ENCODE measurements around the gene HIC1.

The HIC1 gene

DNA sequence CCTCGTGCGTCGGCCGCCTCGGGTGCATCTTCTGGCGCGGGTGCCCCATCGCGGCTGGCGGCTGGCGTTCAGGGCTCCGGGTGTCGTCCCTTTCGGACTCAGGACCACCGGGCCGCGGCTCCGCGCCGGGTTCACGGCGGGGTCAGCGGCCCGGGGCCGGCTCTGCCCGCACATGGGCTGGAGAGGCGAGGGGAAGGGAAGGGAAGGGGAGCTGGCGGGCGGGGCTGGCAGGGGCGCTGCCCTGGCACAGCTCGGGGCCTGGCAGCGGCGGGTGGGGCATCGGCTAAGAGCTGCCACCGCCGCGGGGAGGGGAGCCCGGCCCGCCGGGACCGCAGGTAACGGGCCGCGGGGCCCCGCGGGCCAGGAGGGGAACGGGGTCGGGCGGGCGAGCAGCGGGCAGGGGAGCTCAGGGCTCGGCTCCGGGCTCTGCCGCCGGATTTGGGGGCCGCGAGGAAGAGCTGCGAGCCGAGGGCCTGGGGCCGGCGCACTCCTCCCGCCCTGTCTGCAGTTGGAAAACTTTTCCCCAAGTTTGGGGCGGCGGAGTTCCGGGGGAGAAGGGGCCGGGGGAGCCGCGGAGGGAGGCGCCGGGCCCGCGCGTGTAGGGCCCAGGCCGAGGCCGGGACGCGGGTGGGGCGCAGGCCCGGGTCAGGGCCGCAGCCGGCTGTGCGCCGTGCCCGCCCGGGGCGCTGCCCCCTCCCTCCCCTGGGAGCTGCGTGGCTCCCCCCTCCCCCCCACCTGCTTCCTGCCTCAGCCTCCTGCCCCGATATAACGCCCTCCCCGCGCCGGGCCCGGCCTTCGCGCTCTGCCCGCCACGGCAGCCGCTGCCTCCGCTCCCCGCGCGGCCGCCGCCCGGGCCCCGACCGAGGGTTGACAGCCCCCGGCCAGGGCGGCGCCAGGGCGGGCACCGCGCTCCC lies 646 bp downstream of the HIC1 start:
- H3K4me1 ChIP-seq (ENCODE audit: control insufficient read depth, insufficient read depth, low read length, poor library complexity, severe bottlenecking): peaks cover 41% of the 10 kb centered on the region
- H3K9me3 ChIP-seq (ENCODE audit: control insufficient read depth, low read length): no peaks in the 10 kb centered on the region
- H3K36me3 ChIP-seq (ENCODE audit: control insufficient read depth, insufficient read depth, low read length): peaks cover 4% of the 10 kb centered on the region
- H3K27ac ChIP-seq (ENCODE audit: insufficient read depth, low read length, poor library complexity, severe bottlenecking): peak overlapping the region; percentile 58
- no peak for DNase-seq
- no peaks in the 10 kb centered on the region for H3K27me3 ChIP-seq (replicated peaks; ENCODE audit: control insufficient read depth, insufficient read depth, low read length, poor library complexity, severe bottlenecking)
- H3K4me3 ChIP-seq (ENCODE audit: insufficient read depth, low read depth, low read length, poor library complexity, severe bottlenecking): peak overlapping the region; percentile 60

DNA sequence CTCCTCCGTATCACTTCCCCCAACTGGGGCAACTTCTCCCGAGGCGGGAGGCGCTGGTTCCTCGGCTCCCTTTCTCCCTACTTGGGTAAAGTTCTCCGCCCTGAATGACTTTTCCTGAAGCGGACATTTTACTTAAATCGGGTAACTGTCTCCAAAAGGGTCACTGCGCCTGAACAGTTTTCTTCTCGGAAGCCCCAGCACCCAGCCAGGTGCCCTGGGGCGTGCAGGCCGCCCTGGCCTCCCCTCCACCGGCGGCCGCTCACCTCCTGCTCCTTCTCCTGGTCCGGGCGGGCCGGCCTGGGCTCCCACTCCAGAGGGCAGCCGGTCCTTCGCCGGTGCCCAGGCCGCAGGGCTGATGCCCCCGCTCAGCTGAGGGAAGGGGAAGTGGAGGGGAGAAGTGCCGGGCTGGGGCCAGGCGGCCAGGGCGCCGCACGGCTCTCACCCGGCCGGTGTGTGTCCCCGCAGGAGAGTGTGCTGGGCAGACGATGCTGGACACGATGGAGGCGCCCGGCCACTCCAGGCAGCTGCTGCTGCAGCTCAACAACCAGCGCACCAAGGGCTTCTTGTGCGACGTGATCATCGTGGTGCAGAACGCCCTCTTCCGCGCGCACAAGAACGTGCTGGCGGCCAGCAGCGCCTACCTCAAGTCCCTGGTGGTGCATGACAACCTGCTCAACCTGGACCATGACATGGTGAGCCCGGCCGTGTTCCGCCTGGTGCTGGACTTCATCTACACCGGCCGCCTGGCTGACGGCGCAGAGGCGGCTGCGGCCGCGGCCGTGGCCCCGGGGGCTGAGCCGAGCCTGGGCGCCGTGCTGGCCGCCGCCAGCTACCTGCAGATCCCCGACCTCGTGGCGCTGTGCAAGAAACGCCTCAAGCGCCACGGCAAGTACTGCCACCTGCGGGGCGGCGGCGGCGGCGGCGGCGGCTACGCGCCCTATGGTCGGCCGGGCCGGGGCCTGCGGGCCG lies 1.6 kb downstream of the HIC1 start:
- H3K4me1 ChIP-seq (ENCODE audit: control insufficient read depth, insufficient read depth, low read length, poor library complexity, severe bottlenecking): peaks cover 31% of the 10 kb centered on the region
- H3K27me3 ChIP-seq (replicated peaks; ENCODE audit: control insufficient read depth, insufficient read depth, low read length, poor library complexity, severe bottlenecking): no peaks in the 10 kb centered on the region

DNA sequence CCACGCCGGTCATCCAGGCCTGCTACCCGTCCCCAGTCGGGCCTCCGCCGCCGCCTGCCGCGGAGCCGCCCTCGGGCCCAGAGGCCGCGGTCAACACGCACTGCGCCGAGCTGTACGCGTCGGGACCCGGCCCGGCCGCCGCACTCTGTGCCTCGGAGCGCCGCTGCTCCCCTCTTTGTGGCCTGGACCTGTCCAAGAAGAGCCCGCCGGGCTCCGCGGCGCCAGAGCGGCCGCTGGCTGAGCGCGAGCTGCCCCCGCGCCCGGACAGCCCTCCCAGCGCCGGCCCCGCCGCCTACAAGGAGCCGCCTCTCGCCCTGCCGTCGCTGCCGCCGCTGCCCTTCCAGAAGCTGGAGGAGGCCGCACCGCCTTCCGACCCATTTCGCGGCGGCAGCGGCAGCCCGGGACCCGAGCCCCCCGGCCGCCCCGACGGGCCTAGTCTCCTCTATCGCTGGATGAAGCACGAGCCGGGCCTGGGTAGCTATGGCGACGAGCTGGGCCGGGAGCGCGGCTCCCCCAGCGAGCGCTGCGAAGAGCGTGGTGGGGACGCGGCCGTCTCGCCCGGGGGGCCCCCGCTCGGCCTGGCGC lies 2.4 kb downstream of the HIC1 start:
- Histone ChIP-seq H3K36me3 (ENCODE audit: control insufficient read depth, insufficient read depth, low read length) (peaks cover 18% of the 10 kb centered on the region), H3K9me3 (ENCODE audit: control insufficient read depth, low read length) (no peaks in the 10 kb centered on the region), H3K27ac (ENCODE audit: insufficient read depth, low read length, poor library complexity, severe bottlenecking) (no peak overlapping the region), H3K4me1 (ENCODE audit: control insufficient read depth, insufficient read depth, low read length, poor library complexity, severe bottlenecking) (peaks cover 29% of the 10 kb centered on the region), H3K27me3 (replicated peaks; ENCODE audit: control insufficient read depth, insufficient read depth, low read length, poor library complexity, severe bottlenecking) (no peaks in the 10 kb centered on the region), H3K4me3 (ENCODE audit: insufficient read depth, low read depth, low read length, poor library complexity, severe bottlenecking) (no peak overlapping the region)
- no peak for DNase-seq

More for the DNA sequence above, 1.6 kb downstream of the HIC1 start:
- Histone ChIP-seq H3K4me3 (ENCODE audit: insufficient read depth, low read depth, low read length, poor library complexity, severe bottlenecking) (peak overlapping the region; percentile 49), H3K36me3 (ENCODE audit: control insufficient read depth, insufficient read depth, low read length) (peaks cover 13% of the 10 kb centered on the region), H3K9me3 (ENCODE audit: control insufficient read depth, low read length) (no peaks in the 10 kb centered on the region), H3K27ac (ENCODE audit: insufficient read depth, low read length, poor library complexity, severe bottlenecking) (no peak overlapping the region)
- peak in 2 of 3 donors; percentile 33 to 34 for DNase-seq

DNA sequence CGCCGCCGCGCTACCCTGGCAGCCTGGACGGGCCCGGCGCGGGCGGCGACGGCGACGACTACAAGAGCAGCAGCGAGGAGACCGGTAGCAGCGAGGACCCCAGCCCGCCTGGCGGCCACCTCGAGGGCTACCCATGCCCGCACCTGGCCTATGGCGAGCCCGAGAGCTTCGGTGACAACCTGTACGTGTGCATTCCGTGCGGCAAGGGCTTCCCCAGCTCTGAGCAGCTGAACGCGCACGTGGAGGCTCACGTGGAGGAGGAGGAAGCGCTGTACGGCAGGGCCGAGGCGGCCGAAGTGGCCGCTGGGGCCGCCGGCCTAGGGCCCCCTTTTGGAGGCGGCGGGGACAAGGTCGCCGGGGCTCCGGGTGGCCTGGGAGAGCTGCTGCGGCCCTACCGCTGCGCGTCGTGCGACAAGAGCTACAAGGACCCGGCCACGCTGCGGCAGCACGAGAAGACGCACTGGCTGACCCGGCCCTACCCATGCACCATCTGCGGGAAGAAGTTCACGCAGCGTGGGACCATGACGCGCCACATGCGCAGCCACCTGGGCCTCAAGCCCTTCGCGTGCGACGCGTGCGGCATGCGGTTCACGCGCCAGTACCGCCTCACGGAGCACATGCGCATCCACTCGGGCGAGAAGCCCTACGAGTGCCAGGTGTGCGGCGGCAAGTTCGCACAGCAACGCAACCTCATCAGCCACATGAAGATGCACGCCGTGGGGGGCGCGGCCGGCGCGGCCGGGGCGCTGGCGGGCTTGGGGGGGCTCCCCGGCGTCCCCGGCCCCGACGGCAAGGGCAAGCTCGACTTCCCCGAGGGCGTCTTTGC lies 3.1 kb downstream of the HIC1 start:
- no peak for DNase-seq
- Histone ChIP-seq H3K9me3 (ENCODE audit: control insufficient read depth, low read length) (no peaks in the 10 kb centered on the region), H3K4me1 (ENCODE audit: control insufficient read depth, insufficient read depth, low read length, poor library complexity, severe bottlenecking) (peaks cover 27% of the 10 kb centered on the region), H3K36me3 (ENCODE audit: control insufficient read depth, insufficient read depth, low read length) (peaks cover 19% of the 10 kb centered on the region), H3K27ac (ENCODE audit: insufficient read depth, low read length, poor library complexity, severe bottlenecking) (no peak overlapping the region), H3K4me3 (ENCODE audit: insufficient read depth, low read depth, low read length, poor library complexity, severe bottlenecking) (no peak overlapping the region), H3K27me3 (replicated peaks; ENCODE audit: control insufficient read depth, insufficient read depth, low read length, poor library complexity, severe bottlenecking) (no peaks in the 10 kb centered on the region)

DNA sequence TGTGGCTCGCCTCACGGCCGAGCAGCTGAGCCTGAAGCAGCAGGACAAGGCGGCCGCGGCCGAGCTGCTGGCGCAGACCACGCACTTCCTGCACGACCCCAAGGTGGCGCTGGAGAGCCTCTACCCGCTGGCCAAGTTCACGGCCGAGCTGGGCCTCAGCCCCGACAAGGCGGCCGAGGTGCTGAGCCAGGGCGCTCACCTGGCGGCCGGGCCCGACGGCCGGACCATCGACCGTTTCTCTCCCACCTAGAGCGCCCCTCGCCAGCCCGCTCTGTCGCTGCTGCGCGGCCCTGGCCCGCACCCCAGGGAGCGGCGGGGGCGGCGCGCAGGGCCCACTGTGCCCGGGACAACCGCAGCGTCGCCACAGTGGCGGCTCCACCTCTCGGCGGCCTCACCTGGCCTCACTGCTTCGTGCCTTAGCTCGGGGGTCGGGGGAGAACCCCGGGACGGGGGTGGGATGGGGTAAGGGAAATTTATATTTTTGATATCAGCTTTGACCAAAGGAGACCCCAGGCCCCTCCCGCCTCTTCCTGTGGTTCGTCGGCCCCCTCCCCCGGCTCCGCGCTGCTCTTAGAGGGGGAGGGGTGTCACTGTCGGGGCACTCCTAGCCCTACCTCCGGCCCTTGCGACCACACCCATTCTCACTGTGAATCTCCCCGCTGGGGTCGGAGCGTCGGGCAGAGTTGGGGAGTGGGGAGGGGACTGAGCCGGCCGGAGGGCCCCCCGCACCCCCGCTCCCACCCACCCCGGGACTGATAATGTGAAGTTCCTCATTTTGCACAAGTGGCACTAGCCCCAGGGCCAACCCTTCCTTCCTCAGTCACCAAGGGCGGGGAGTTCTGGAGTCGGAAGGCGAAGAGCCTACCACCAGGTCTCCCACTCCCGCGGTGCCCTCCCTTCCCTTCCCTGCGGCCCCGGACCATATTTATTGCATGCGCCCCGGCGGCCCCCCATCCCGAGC lies 4.0 kb downstream of the HIC1 start:
- peak; percentile 20 to 54 (median 37) for DNase-seq
- Histone ChIP-seq H3K9me3 (ENCODE audit: control insufficient read depth, low read length) (no peaks in the 10 kb centered on the region), H3K27me3 (replicated peaks; ENCODE audit: control insufficient read depth, insufficient read depth, low read length, poor library complexity, severe bottlenecking) (no peaks in the 10 kb centered on the region), H3K36me3 (ENCODE audit: control insufficient read depth, insufficient read depth, low read length) (peaks cover 28% of the 10 kb centered on the region), H3K4me1 (ENCODE audit: control insufficient read depth, insufficient read depth, low read length, poor library complexity, severe bottlenecking) (peaks cover 18% of the 10 kb centered on the region), H3K4me3 (ENCODE audit: insufficient read depth, low read depth, low read length, poor library complexity, severe bottlenecking) (no peak overlapping the region), H3K27ac (ENCODE audit: insufficient read depth, low read length, poor library complexity, severe bottlenecking) (no peak overlapping the region)

DNA sequence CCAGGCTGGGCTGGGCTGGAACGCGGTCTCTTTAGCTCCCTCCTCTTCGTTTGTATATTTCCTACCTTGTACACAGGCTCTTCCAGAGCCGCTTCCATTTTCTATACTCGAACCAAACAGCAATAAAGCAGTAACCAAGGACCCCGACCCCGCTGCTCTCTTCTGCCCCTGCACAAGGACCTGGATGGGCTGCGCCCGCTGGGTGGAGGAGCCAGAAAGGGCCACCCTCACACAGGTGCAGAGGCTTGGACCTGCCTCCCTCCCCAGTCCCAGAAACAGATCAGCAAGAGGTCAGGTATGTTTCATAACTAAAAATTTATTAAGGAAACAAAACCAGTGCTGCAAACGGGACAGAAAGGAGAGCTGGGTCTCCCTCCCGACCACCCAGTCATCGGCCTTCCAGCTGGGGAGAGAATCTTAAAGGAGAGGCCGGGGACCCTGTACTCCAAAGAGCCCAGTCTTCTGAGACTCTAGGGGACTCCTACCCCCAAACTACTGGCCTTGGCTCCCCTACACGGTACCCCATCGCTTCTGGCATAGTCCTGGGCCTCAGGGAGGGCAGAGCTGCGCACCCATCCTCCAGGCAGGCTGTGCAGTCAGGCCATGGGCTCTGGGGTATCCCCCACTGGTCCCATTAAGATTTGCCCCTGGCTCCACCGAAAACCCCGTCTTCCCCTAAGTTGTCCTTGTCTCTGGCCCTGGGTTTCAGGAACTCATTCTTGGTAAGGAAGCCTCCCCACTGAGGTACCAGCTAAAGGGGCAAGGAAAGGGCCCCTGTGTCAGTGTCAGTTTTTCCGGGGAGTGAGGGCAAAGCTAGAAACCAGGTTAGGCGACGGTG lies 4.9 kb downstream of the HIC1 start:
- H3K27me3 ChIP-seq (replicated peaks; ENCODE audit: control insufficient read depth, insufficient read depth, low read length, poor library complexity, severe bottlenecking): no peaks in the 10 kb centered on the region
- H3K9me3 ChIP-seq (ENCODE audit: control insufficient read depth, low read length): no peaks in the 10 kb centered on the region
- no peak overlapping the region for H3K4me3 ChIP-seq (ENCODE audit: insufficient read depth, low read depth, low read length, poor library complexity, severe bottlenecking)
- H3K36me3 ChIP-seq (ENCODE audit: control insufficient read depth, insufficient read depth, low read length): peaks cover 37% of the 10 kb centered on the region
- H3K4me1 ChIP-seq (ENCODE audit: control insufficient read depth, insufficient read depth, low read length, poor library complexity, severe bottlenecking): peaks cover 9% of the 10 kb centered on the region
- no peak for DNase-seq
- no peak overlapping the region for H3K27ac ChIP-seq (ENCODE audit: insufficient read depth, low read length, poor library complexity, severe bottlenecking)

DNA sequence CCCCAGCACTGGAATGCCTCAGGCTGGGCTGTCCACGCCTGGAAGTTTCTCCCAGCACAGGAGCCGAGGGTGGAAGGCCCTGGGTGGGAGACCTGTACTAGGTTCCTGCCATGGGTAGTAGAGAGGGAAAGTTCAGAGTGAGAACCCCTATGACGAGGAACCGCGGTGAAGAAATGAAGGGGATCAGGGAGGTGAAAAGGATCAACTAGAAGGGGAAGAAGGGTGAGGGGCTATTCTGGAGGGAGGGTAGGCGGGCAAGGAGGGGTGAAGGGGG lies 5.4 kb downstream of the HIC1 start:
- Histone ChIP-seq H3K9me3 (ENCODE audit: control insufficient read depth, low read length) (no peaks in the 10 kb centered on the region), H3K4me1 (ENCODE audit: control insufficient read depth, insufficient read depth, low read length, poor library complexity, severe bottlenecking) (peaks cover 9% of the 10 kb centered on the region), H3K27ac (ENCODE audit: insufficient read depth, low read length, poor library complexity, severe bottlenecking) (no peak overlapping the region), H3K27me3 (replicated peaks; ENCODE audit: control insufficient read depth, insufficient read depth, low read length, poor library complexity, severe bottlenecking) (no peaks in the 10 kb centered on the region), H3K36me3 (ENCODE audit: control insufficient read depth, insufficient read depth, low read length) (peaks cover 40% of the 10 kb centered on the region), H3K4me3 (ENCODE audit: insufficient read depth, low read depth, low read length, poor library complexity, severe bottlenecking) (no peak overlapping the region)
- DNase-seq: no peak

DNA sequence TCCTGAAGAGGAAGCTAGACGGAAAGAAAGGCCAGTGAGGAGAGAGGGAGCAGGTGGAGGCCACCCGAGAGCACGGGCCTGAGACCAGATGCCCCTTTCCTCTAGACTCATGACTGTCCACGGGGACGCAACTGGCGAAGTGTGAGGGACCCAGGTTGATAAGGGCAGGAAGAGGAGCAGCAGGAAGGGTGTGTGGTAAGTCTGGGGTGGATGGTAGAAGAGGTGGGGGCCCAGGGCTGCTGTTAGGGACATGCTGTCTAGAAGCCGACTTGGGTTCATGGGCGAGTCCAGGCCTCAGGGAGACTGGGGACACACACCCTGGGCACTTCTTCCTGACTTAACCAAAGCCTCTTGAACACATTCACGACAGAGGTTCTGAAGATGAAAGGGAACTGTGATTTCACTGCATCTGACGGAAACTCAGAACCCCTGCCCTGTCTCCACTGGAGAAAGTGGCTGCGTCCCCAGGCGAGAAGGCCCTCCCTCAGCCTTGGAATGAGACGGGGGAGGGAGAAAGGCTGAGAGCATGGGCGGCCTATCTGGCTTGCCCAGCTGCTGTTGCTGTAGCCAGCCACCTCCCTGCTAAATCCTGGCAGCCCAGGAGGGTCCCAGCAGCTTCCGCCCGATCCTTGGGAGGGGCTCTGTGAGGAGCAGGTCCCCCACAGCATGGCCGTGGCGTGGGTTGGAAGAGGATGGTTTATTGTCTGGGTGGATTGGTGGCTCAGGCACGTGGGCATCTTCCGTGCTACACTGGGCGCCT lies 6.0 kb downstream of the HIC1 start:
- H3K4me3 ChIP-seq (ENCODE audit: insufficient read depth, low read depth, low read length, poor library complexity, severe bottlenecking): no peak overlapping the region
- no peaks in the 10 kb centered on the region for H3K27me3 ChIP-seq (replicated peaks; ENCODE audit: control insufficient read depth, insufficient read depth, low read length, poor library complexity, severe bottlenecking)
- H3K4me1 ChIP-seq (ENCODE audit: control insufficient read depth, insufficient read depth, low read length, poor library complexity, severe bottlenecking): peaks cover 9% of the 10 kb centered on the region
- DNase-seq: no peak
- H3K9me3 ChIP-seq (ENCODE audit: control insufficient read depth, low read length): no peaks in the 10 kb centered on the region
- peaks cover 45% of the 10 kb centered on the region for H3K36me3 ChIP-seq (ENCODE audit: control insufficient read depth, insufficient read depth, low read length)
- H3K27ac ChIP-seq (ENCODE audit: insufficient read depth, low read length, poor library complexity, severe bottlenecking): no peak overlapping the region
